SK-N-SH treated with all-trans-retinoic acid at 6 μM for 48 hours (cell line): Measurements from ENCODE around the gene SMPDL3B.
"Not testable (repeated sequence)": the region's sequence is repeated elsewhere in the genome, so short reads cannot be mapped to it uniquely, and the experiment has no call there.

Experiments
- ATAC-seq: fragments of 200-7000 bp; cut with Tn5 transposase; 3 replicates; pipeline ENCODE4 v1.9.1; 2020; ENCODE audit warnings: mild to moderate bottlenecking, moderate library complexity
- ARNTL ChIP-seq: fragments of 450-650 bp; formaldehyde crosslinking; IDR thresholded peaks from 2 replicates; pipeline ENCODE4 v1.5.0; 2020; ENCODE audit warnings: low read depth, mild to moderate bottlenecking, moderate library complexity, borderline replicate concordance
- BACH2 ChIP-seq: fragments of 250-450 bp; sonication (Bioruptor Pico); IDR thresholded peaks from 2 replicates; pipeline ENCODE4 v1.9.0; 2021; ENCODE audit warnings: mild to moderate bottlenecking, borderline replicate concordance
- CREB5 ChIP-seq: fragments of 250-450 bp; sonication (Bioruptor Pico); IDR thresholded peaks from 2 replicates; pipeline ENCODE4 v1.5.1; 2020; ENCODE audit warnings: low read depth, mild to moderate bottlenecking, moderate library complexity
- CSDC2 ChIP-seq: fragments of 250-450 bp; sonication (Bioruptor Pico); IDR thresholded peaks from 2 replicates; pipeline ENCODE4 v1.5.0; 2020; ENCODE audit warnings: mild to moderate bottlenecking, moderate library complexity
- CSRNP3 ChIP-seq: fragments of 250-450 bp; sonication (Bioruptor Pico); IDR thresholded peaks from 2 replicates; pipeline ENCODE4 v1.5.1; 2021; ENCODE audit warnings: mild to moderate bottlenecking, moderate library complexity
- ESRRG ChIP-seq: fragments of 250-450 bp; sonication (Bioruptor Pico); IDR thresholded peaks from 2 replicates; pipeline ENCODE4 v1.6.1; 2021; ENCODE audit warnings: mild to moderate bottlenecking
- GLIS3 ChIP-seq: fragments of 250-450 bp; sonication (Bioruptor Pico); IDR thresholded peaks from 2 replicates; pipeline ENCODE4 v1.5.0; 2020; ENCODE audit warnings: mild to moderate bottlenecking, moderate library complexity
- ISL1 ChIP-seq: fragments of 250-450 bp; sonication (Bioruptor Pico); IDR thresholded peaks from 2 replicates; pipeline ENCODE4 v2.1.2; 2022; ENCODE audit warnings: mild to moderate bottlenecking, moderate library complexity
- OSR1 ChIP-seq: fragments of 250-450 bp; sonication (Bioruptor Pico); IDR thresholded peaks from 2 replicates; pipeline ENCODE4 v1.8.0; 2022; ENCODE audit warnings: moderate library complexity, mild to moderate bottlenecking, inconsistent platforms
- PATZ1 ChIP-seq: fragments of 250-450 bp; sonication (Bioruptor Pico); IDR thresholded peaks from 2 replicates; pipeline ENCODE4 v1.8.0; 2020; ENCODE audit warnings: mild to moderate bottlenecking, moderate library complexity, borderline replicate concordance
- POU6F1 ChIP-seq: fragments of 250-450 bp; sonication (Bioruptor Pico); IDR thresholded peaks from 2 replicates; pipeline ENCODE4 v1.8.0; 2021; ENCODE audit warnings: low read depth, mild to moderate bottlenecking, moderate library complexity, borderline replicate concordance
- PPARA ChIP-seq: fragments of 250-450 bp; sonication (Bioruptor Pico); IDR thresholded peaks from 2 replicates; pipeline ENCODE4 v1.5.0; 2020; ENCODE audit warnings: mild to moderate bottlenecking, borderline replicate concordance
- SNAI2 ChIP-seq: fragments of 250-450 bp; sonication (Bioruptor Pico); IDR thresholded peaks from 2 replicates; pipeline ENCODE4 v1.5.0; 2020; ENCODE audit warnings: mild to moderate bottlenecking, moderate library complexity
- TCF4 ChIP-seq: fragments of 250-450 bp; sonication (Bioruptor Pico); IDR thresholded peaks from 2 replicates; pipeline ENCODE4 v1.8.0; 2021; ENCODE audit warnings: mild to moderate bottlenecking, moderate library complexity, borderline replicate concordance
- TOX ChIP-seq: fragments of 250-450 bp; sonication (Bioruptor Pico); IDR thresholded peaks from 2 replicates; pipeline ENCODE4 v1.8.0; 2021; ENCODE audit warnings: mild to moderate bottlenecking, moderate library complexity, borderline replicate concordance
- TSHZ2 ChIP-seq: fragments of 250-450 bp; sonication (Bioruptor Pico); IDR thresholded peaks from 2 replicates; pipeline ENCODE4 v1.5.0; 2020; ENCODE audit warnings: mild to moderate bottlenecking, moderate library complexity
- ZC3H10 ChIP-seq: fragments of 250-450 bp; sonication (Bioruptor Pico); IDR thresholded peaks from 2 replicates; pipeline ENCODE4 v1.5.1; 2021; ENCODE audit warnings: mild to moderate bottlenecking, moderate library complexity
- ZFP3 ChIP-seq: fragments of 250-450 bp; sonication (Bioruptor Pico); IDR thresholded peaks from 2 replicates; pipeline ENCODE4 v1.5.0; 2020; ENCODE audit warnings: mild to moderate bottlenecking, moderate library complexity
- ZFP30 ChIP-seq: fragments of 450-650 bp; formaldehyde crosslinking; IDR thresholded peaks from 2 replicates; pipeline ENCODE4 v1.5.0; 2022; ENCODE audit warnings: mild to moderate bottlenecking, moderate library complexity
- ZNF565 ChIP-seq: fragments of 450-650 bp; formaldehyde crosslinking; conservative IDR thresholded peaks from 2 replicates; pipeline ENCODE4 v1.5.0; 2020; ENCODE audit warnings: low read depth, mild to moderate bottlenecking, moderate library complexity
- ZNF70 ChIP-seq: fragments of 450-650 bp; formaldehyde crosslinking; IDR thresholded peaks from 2 replicates; pipeline ENCODE4 v1.5.0; 2020; ENCODE audit warnings: mild to moderate bottlenecking, moderate library complexity

Gene SMPDL3B

GRCh38 chr1:27993241-27993640 lies 58.4 kb downstream of the SMPDL3B start (continued):
- TF ChIP-seq TSHZ2 (no peak), ISL1 (CRISPR knock-in tag) (no peak), PPARA (no peak), ESRRG (CRISPR knock-in tag) (no peak), PATZ1 (no peak), ZNF70 (CRISPR knock-in tag) (no peak), ZNF565 (no peak)

GRCh38 chr1:27994060-27994459 lies 59.3 kb downstream of the SMPDL3B start:
- ATAC-seq, result no peak
- TF ChIP-seq OSR1 (CRISPR knock-in tag), result no peak
- TF ChIP-seq PATZ1, result no peak
- no peak for TF ChIP-seq ZNF565
- no peak for TF ChIP-seq TOX
- no peak for TF ChIP-seq GLIS3 (CRISPR knock-in tag)
- no peak for TF ChIP-seq TCF4
- no peak for TF ChIP-seq TSHZ2
- TF ChIP-seq CSRNP3 (CRISPR knock-in tag), result no peak
- TF ChIP-seq ARNTL (CRISPR knock-in tag), result no peak
- no peak for TF ChIP-seq ZFP3 (CRISPR knock-in tag)
- no peak for TF ChIP-seq CREB5 (CRISPR knock-in tag)
- TF ChIP-seq SNAI2 (CRISPR knock-in tag), result no peak
- TF ChIP-seq CSDC2 (CRISPR knock-in tag), result no peak
- no peak for TF ChIP-seq BACH2
- no peak for TF ChIP-seq ZC3H10 (CRISPR knock-in tag)
- TF ChIP-seq PPARA, result no peak
- no peak for TF ChIP-seq ZFP30 (CRISPR knock-in tag)
- TF ChIP-seq POU6F1 (CRISPR knock-in tag), result no peak

GRCh38 chr1:27994526-27994925 lies 59.7 kb downstream of the SMPDL3B start:
- not testable (repeated sequence) for ATAC-seq
